NCI-H2196 (cell line): ENCODE measurements around the gene LYPD3.

Experiments
- DNase-seq: peaks from one replicate; lab custom pipeline; 2025; ENCODE audit not compliant: unreplicated experiment; lab: John Stamatoyannopoulos, UW

LYPD3 gene

GRCh38 chr19:43435775-43436174, 29.6 kb downstream of the LYPD3 start:
- no peak for DNase-seq

DNA sequence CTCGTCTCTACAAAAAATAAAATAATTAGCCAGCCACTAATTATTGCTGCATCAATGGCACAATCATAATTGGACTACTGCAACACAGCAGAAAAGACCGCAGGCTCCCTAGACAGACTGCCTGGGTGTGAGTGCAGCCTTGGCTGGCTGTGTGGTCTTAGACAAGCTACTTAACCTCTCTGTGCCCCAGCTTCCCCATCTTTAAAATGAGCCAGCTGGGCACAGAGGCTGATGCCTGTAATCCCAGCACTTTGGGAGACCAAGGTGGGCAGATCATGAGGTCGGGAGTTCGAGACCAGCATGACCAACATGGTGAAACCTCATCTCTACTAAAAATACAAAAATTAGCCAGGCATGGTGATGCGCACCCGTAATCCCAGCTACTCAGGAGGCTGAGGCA, 31.7 kb downstream of the LYPD3 start:
- DNase-seq, result no peak

DNA sequence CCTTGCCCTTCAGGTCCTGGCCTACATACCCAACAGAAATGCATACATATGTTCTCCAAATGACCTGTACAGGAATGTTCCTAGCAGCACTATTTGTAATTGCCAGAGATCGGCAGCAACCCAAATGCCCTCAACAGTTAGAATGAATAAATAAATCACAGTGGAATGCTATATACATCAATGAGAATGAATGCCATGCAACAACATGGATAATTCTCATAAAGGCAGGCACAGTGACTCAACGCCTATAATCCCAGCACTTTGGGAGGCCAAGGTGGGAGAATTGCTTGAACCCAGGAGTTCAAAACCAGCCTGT, 32.1 kb downstream of the LYPD3 start:
- no peak for DNase-seq

DNA sequence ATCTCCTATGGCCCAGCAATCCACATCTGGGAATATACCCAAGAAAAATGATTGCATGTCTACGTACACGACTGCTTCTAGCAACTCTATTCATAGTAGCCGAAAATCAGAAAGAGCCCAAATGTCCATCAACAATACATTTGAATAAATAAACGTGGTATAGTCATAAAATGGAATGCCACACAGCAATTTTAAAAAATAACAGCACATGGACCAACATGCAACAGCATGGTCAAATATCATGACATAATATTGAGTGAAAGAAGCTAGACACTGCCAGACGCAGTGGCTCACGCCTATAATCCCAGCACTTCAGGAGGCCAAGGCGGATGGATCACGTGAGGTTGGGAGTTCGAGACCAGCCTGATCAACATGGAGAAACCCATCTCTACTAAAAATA, 34.4 kb downstream of the LYPD3 start:
- DNase-seq, result no peak

- DNase-seq, result peak; percentile 5
These were observed 35.2 kb downstream of the LYPD3 start for GRCh38 chr19:43430142-43430710.

- DNase-seq, result no peak
These were observed 36.0 kb downstream of the LYPD3 start for GRCh38 chr19:43429395-43429794.

DNA sequence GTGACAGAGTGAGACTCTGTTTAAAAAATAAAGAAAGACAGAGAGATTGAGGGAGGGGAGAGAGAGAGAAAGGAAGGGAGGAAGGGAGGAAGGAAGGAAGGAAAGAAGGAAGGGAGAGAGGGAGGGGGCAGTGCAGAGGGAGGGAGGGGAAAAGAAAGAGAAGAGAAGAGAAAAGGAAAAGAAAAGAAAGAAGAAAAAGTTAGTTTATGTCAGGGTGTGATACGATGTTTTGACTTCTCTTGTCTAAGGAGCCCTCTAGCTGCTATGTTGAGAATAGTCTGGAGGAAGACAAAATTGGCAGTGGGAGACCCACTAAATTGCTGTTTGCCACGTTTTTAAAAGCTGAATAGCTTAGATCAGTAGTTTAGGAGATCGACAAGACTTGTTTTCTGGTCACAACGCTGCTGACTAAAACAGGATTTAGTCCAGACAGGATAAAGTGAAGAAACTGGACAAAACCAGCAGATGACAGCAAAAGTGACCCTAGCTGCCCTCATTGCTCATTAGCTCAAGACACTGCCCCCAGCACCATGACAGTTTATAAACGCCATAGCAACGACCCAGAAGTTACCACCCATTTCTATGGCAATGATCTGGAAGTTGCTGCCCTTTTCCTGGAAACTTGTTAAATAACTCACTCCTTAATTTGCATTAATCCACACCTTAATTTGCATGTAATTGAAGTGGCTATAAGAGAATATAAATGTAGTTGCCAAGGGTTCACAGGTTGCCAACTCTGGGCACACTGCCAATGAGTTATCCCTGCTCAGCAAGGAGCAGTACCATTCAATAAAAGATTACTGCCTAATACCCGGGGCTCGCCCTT, 39.6 kb downstream of the LYPD3 start:
- peak; percentile 61 for DNase-seq

DNA sequence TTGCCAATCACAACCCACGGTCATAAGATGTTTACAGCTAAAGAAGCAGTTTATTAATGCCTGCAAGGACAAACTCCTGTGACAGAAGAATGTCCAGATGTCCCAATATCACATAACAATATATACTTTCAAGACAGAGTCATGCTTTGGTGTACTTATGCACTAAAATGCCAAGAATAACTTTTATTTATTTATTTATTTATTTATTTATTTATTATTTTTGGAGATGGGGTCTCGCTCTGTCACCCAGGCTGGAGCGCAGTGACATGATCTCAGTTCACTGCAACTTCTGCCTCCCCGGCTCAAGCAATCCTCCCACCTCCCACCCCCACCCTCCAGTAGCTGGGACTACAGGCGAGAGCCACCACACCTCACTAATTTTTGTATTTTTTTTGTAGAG, 41.6 kb downstream of the LYPD3 start:
- DNase-seq, result no peak

DNA sequence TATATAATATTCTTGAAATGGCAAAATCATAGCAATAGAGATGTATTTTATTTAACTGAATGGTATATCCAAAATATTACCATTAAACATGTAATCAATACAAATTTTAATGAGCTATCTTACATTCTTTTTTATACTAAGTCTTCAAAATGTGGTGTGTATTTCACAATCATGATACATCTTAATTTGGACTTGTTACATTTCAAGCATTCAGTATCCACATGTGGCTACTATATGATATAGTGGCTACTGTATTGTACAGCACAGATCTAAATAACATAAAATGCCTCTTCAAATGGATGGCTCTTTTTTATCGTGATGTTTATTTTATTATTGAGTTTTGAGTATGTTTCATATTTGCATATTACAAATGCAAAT, 42.7 kb downstream of the LYPD3 start:
- DNase-seq, result no peak

DNA sequence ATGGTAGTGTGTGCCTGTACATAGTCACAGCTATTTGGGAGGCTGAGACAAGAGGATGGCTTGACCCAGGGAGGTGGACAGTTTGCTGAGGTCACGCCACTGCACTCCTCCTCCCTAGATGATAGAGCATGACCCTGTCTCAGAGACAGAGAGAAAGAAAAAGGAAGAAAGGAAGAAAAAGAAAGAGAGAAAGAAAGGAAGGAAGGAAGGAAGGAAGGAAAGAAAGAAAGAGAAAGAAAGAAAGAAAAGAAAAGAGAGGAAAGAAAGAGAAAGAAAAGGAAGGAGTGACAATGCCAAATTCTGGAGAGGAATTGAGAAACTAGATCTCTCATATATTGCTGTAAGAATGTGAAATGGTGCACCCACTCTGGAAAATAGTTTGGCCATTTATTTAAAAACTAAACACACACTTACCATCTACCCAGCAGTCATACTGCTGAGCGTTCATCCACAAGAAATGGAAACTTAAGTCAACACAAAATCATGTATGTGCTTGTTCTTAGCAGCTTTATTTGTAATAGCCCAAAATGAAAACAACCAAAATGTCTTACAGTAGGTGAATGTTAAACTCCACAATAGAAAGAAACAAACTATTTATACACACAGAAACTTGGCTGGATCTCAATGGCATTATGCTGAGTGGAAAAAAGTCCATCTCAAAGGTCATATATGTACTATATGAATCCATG, 43.3 kb downstream of the LYPD3 start:
- no peak for DNase-seq

GRCh38 chr19:43420954-43421353, 44.5 kb downstream of the LYPD3 start:
- DNase-seq, result no peak

- no peak for DNase-seq
These were observed 48.3 kb downstream of the LYPD3 start for GRCh38 chr19:43416951-43417623.

DNA sequence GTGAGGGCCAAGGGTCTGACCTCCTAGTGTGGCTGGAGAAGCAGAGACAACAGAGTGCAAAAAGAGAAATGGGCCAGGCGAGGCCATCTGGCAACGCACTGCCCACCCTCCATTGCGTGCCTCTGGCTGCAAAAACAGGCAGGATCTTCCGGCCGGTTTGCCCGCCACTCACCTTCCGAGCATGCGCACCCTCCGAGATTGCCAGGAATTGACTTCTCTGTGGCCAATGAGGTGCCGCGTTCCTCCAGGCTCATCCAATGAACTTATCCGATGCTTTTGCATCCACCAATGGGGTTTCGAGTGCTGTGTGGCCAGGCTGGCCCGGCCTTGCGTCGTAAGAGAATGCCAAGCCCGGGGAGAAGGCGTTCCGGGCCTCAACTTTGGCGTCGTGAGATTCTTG, 50.9 kb downstream of the LYPD3 start, which contains the start of gene TEX101:
Gene TEX101 (plus strand): TSS at position 337 of the 400 bp plus-strand sequence. CDS start 1,030 bp downstream, outside the sequence.
- DNase-seq, result no peak

GRCh38 chr19:43412441-43412840, 53.0 kb downstream of the LYPD3 start:
- DNase-seq, result no peak
